K562 (cell line): Measurements from ENCODE around the gene GSTM2. TPM values are rescaled to one million over a fixed set of nuclear protein-coding genes. Genes with fewer than 3 reads are reported as not detected.

Source experiments
- ATF7 ChIP-seq: fragments of 450-650 bp; IDR thresholded peaks from 2 replicates; pipeline ENCODE4 v1.7.1; 2014; ENCODE audit warnings: mild to moderate bottlenecking, moderate library complexity
- C11orf30 ChIP-seq: fragments of 450-650 bp; IDR thresholded peaks from 2 replicates; pipeline ENCODE4 v1.6.1; 2016; ENCODE audit warnings: low read depth, mild to moderate bottlenecking
- EP400 ChIP-seq: fragments of 450-650 bp; IDR thresholded peaks from 2 replicates; pipeline ENCODE4 v1.6.1; 2017; ENCODE audit warnings: antibody characterized with exemption, mild to moderate bottlenecking, moderate library complexity
- HDAC8 ChIP-seq: fragments of 450-650 bp; IDR thresholded peaks from 2 replicates; pipeline ENCODE4 v1.6.1; 2016; ENCODE audit warnings: mild to moderate bottlenecking, missing genetic modification characterization, moderate library complexity, missing compliant biosample characterization
- KAT7 ChIP-seq: sonication (generic); formaldehyde crosslinking; IDR thresholded peaks from 2 replicates; pipeline ENCODE4 v1.8.0; 2022; ENCODE audit warnings: missing genetic modification reagents, mild to moderate bottlenecking, borderline replicate concordance
- L3MBTL2 ChIP-seq: fragments of 450-650 bp; IDR thresholded peaks from 2 replicates; pipeline ENCODE4 v1.6.1; 2016; ENCODE audit warnings: mild to moderate bottlenecking, moderate library complexity
- NCOA2 ChIP-seq, 2 experiments: fragments of 450-650 bp; IDR thresholded peaks; 2 replicates each; pipeline ENCODE4 v1.6.1; 2018; ENCODE audit warnings: mild to moderate bottlenecking in 2 of 2, moderate library complexity in 1 of 2; ENCODE audit not compliant: partially characterized antibody in 2 of 2
- NCOR1 ChIP-seq: fragments of 450-650 bp; IDR thresholded peaks from 2 replicates; pipeline ENCODE4 v1.6.1; 2016; ENCODE audit warnings: mild to moderate bottlenecking, moderate library complexity
- RCOR1 ChIP-seq, 2 experiments: IDR thresholded peaks; 2 replicates each; pipeline ENCODE4 v1.6.1; 2012; ENCODE audit warnings: low read depth in 2 of 2, low read length in 2 of 2, borderline replicate concordance in 1 of 2, improper control_type of control experiment in 1 of 2
- ZBED1 ChIP-seq: IDR thresholded peaks from 2 replicates; pipeline ENCODE4 v1.6.1; 2014
- ZNF311 ChIP-seq: fragments of 250-450 bp; sonication (Bioruptor Pico); IDR thresholded peaks from 2 replicates; pipeline ENCODE4 v1.4.0; 2020; ENCODE audit warnings: mild to moderate bottlenecking, moderate library complexity
- ZNF384 ChIP-seq: IDR thresholded peaks from 2 replicates; pipeline ENCODE4 v1.6.1; 2012; ENCODE audit warnings: low read depth, low read length, improper control_type of control experiment
- ZNF785 ChIP-seq: fragments of 250-450 bp; sonication (Bioruptor Pico); IDR thresholded peaks from 2 replicates; pipeline ENCODE4 v1.4.0; 2020; ENCODE audit warnings: mild to moderate bottlenecking
- polyA plus RNA-seq, 8 experiments: library from polyadenylated mRNA; depleted of rRNA in 4 of 8; stranded (reverse) in 5 of 8; unstranded in 3 of 8; fragments of >200 nt; fragmentation: Nextera tagmentation in 2 of 8; fragmentation: Illumina TruSeq in 1 of 8; extraction: Ambion mirVana in 2 of 8; extraction: Trizol in 1 of 8; gene quantifications; 2 replicates each; pipeline versions ENCODE4 v1.2.1 to v1.2.3, GENCODE V29; 2011 to 2014; ENCODE audit warnings: inconsistent platforms in 1 of 8, missing spikeins in 1 of 8
- total RNA-seq, 7 experiments: library from RNA; depleted of rRNA in 6 of 7; stranded (reverse); fragments of >200 nt in 6 of 7; fragmentation: Illumina TruSeq in 2 of 7; extraction: Trizol in 2 of 7; gene quantifications; 2 replicates each; pipeline versions ENCODE4 v1.2.1 to v1.2.3, GENCODE V29; 2011 to 2021; ENCODE audit warnings: low replicate concordance in 1 of 7
- TF ChIP-seq, protein P1 (sequence below): sonication (generic); formaldehyde crosslinking; IDR thresholded peaks from 2 replicates; pipeline ENCODE4 v1.8.0; 2022; ENCODE audit warnings: mild to moderate bottlenecking, missing genetic modification reagents
- TF ChIP-seq, protein P2 (sequence below): fragments of 250-450 bp; sonication (Bioruptor Pico); IDR thresholded peaks from 2 replicates; pipeline ENCODE4 v1.8.0; 2022; ENCODE audit warnings: moderate library complexity, mild to moderate bottlenecking, inconsistent platforms

GSTM2 gene
- total and polyA plus RNA-seq, 9 of the 15 experiments (the other 6 are each of a cell fraction or from before 2014, with no cell fraction given) = 1.6 to 15.1 (median 6.8) TPM

DNA sequence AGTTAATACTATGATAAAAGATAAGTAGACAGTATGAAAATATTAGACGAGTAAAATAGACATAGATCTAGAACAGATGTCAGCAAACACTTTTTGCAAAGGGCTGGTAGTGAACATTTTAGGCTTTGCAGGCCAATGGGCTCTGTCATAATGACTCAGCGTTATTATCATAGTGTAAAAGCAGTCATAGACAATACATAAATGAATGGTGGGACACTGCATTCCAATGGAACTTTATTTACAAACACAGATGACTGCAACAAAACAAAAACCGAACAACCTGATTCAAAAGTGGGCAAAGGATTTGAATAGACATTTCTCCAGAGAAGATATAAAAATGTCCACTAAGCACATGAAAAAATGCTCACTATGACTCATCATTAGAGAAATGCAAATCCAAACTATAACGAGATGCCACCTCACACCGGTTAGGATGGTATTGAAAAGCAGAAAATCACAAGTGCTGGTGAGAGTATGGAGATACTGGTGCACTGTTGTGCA, 51.5 kb downstream of the GSTM2 start (continued):
- TF ChIP-seq NCOR1 (0 out of 2 replicates have a peak, but pooled peaks have one; percentile 17), ATF7 (peak; percentile 42; the same call in 1 of the 2 replicates), ZNF311 (peak; percentile 50; the same call in 1 of the 2 replicates), L3MBTL2 (0 out of 2 replicates have a peak, but pooled peaks have one; percentile 49), EP400 (peak; percentile 67; the same call in 1 of the 2 replicates), NCOA2 (IDR thresholded peaks at IDR 0.05; ENCODE audit: partially characterized antibody in 2 of 2) (peak in 1 of 2 experiments; percentile 24), C11orf30 (peak; percentile 99), RCOR1 (IDR thresholded peaks at IDR 0.05; ENCODE audit: borderline replicate concordance in 1 of 2, low read depth in 2 of 2, low read length in 2 of 2) (peak in 1 of 2 experiments; percentile 49; a peak in 1 of 4 replicates), ZNF384 (peak; percentile 35), KAT7 (no peak), ZNF785 (CRISPR knock-in tag) (no peak), HDAC8 (tag) (no peak), ZBED1 (no peak)
- TF ChIP-seq, protein P1, sequence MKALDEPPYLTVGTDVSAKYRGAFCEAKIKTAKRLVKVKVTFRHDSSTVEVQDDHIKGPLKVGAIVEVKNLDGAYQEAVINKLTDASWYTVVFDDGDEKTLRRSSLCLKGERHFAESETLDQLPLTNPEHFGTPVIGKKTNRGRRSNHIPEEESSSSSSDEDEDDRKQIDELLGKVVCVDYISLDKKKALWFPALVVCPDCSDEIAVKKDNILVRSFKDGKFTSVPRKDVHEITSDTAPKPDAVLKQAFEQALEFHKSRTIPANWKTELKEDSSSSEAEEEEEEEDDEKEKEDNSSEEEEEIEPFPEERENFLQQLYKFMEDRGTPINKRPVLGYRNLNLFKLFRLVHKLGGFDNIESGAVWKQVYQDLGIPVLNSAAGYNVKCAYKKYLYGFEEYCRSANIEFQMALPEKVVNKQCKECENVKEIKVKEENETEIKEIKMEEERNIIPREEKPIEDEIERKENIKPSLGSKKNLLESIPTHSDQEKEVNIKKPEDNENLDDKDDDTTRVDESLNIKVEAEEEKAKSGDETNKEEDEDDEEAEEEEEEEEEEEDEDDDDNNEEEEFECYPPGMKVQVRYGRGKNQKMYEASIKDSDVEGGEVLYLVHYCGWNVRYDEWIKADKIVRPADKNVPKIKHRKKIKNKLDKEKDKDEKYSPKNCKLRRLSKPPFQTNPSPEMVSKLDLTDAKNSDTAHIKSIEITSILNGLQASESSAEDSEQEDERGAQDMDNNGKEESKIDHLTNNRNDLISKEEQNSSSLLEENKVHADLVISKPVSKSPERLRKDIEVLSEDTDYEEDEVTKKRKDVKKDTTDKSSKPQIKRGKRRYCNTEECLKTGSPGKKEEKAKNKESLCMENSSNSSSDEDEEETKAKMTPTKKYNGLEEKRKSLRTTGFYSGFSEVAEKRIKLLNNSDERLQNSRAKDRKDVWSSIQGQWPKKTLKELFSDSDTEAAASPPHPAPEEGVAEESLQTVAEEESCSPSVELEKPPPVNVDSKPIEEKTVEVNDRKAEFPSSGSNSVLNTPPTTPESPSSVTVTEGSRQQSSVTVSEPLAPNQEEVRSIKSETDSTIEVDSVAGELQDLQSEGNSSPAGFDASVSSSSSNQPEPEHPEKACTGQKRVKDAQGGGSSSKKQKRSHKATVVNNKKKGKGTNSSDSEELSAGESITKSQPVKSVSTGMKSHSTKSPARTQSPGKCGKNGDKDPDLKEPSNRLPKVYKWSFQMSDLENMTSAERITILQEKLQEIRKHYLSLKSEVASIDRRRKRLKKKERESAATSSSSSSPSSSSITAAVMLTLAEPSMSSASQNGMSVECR = no peak
- TF ChIP-seq, protein P2, sequence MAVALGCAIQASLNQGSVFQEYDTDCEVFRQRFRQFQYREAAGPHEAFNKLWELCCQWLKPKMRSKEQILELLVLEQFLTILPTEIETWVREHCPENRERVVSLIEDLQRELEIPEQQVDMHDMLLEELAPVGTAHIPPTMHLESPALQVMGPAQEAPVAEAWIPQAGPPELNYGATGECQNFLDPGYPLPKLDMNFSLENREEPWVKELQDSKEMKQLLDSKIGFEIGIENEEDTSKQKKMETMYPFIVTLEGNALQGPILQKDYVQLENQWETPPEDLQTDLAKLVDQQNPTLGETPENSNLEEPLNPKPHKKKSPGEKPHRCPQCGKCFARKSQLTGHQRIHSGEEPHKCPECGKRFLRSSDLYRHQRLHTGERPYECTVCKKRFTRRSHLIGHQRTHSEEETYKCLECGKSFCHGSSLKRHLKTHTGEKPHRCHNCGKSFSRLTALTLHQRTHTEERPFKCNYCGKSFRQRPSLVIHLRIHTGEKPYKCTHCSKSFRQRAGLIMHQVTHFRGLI (CRISPR knock-in tag) = no peak
